DOHH2 (cell line): ENCODE results near the gene CEP85L.

ENCODE experiments used
- H3F3A ChIP-seq: fragments of 200-600 bp; sonication (generic), shearing (Covaris generic); 2 replicates; pipeline ENCODE4 v1.6.0; 2016; ENCODE audit warnings: antibody characterized with exemption, mild to moderate bottlenecking; ENCODE audit not compliant: control insufficient read depth, insufficient read depth
- H3K27ac ChIP-seq: fragments of 200-600 bp; sonication (generic); 2 replicates; pipeline ENCODE4 v1.5.1; 2014; ENCODE audit warnings: low read depth, mild to moderate bottlenecking, low read length, moderate library complexity
- H3K27me3 ChIP-seq: fragments of 200-600 bp; sonication (generic); 2 replicates; pipeline ENCODE4 v1.6.1; 2014; ENCODE audit warnings: mild to moderate bottlenecking, low read length, mixed read lengths; ENCODE audit not compliant: control insufficient read depth
- H3K36me3 ChIP-seq: fragments of 200-600 bp; sonication (generic); 2 replicates; pipeline ENCODE4 v1.6.1; 2014; ENCODE audit warnings: mild to moderate bottlenecking, low read length, moderate library complexity, mixed read lengths; ENCODE audit not compliant: control insufficient read depth
- H3K4me1 ChIP-seq: fragments of 200-600 bp; sonication (generic); 2 replicates; pipeline ENCODE4 v1.6.1; 2014; ENCODE audit warnings: mild to moderate bottlenecking, low read length, mixed read lengths; ENCODE audit not compliant: control insufficient read depth
- H3K4me2 ChIP-seq: fragments of 200-600 bp; sonication (generic); 2 replicates; pipeline ENCODE4 v1.6.0; 2014; ENCODE audit warnings: mild to moderate bottlenecking, low read length, moderate library complexity
- H3K4me3 ChIP-seq: fragments of 200-600 bp; sonication (generic); 2 replicates; pipeline ENCODE4 v1.5.1; 2014; ENCODE audit warnings: mild to moderate bottlenecking, low read length, mixed read lengths
- H3K79me2 ChIP-seq: fragments of 200-600 bp; sonication (generic); 2 replicates; pipeline ENCODE4 v1.6.1; 2014; ENCODE audit warnings: mild to moderate bottlenecking, low read length, mixed read lengths; ENCODE audit not compliant: control insufficient read depth
- H3K9me2 ChIP-seq: fragments of 200-600 bp; sonication (generic); replicated peaks from 2 replicates; pipeline ENCODE4 v1.6.1; 2014; ENCODE audit warnings: mild to moderate bottlenecking, low read length, mixed read lengths; ENCODE audit not compliant: control insufficient read depth
- H3K9me3 ChIP-seq: fragments of 200-600 bp; sonication (generic); 2 replicates; pipeline ENCODE4 v1.6.1; 2014; ENCODE audit warnings: antibody characterized with exemption, low read length, mixed read lengths; ENCODE audit not compliant: control insufficient read depth, insufficient read depth
- H4K20me1 ChIP-seq: fragments of 200-600 bp; sonication (generic); 2 replicates; pipeline ENCODE4 v1.6.0; 2014; ENCODE audit warnings: low read depth, mild to moderate bottlenecking, antibody characterized with exemption, low read length, moderate library complexity; ENCODE audit not compliant: control insufficient read depth, insufficient read depth
- EZH2phosphoT487 ChIP-seq: fragments of 200-600 bp; sonication (generic); IDR thresholded peaks from 2 replicates; pipeline ENCODE4 v1.6.1; 2017; ENCODE audit warnings: borderline replicate concordance, mild to moderate bottlenecking, antibody characterized with exemption, low read length, moderate library complexity, mixed read lengths
- TF ChIP-seq, protein P1 (sequence below): fragments of 200-600 bp; sonication (generic); IDR thresholded peaks from one replicate; pipeline ENCODE4 v1.5.1; 2014; ENCODE audit warnings: antibody characterized with exemption, mild to moderate bottlenecking, low read depth, low read length; ENCODE audit not compliant: poor library complexity, severe bottlenecking

CEP85L gene

DNA sequence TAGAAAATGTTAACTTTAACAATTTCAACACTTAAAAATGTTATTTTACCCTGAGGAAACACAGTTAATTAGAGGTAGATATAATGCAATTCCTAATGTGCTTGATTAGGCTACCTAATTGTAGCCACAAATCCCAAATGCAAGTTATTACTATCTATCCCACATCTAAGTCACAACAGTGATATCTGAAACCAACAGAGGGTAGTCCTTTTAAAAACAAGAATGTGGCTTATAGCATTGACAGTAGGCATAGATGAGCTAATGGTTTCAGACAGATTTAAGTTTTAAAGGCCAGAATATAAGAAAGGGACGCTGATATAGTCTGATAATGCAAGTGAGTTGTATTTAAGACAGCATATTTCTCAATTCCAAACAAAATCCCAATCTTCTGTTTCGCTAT, 80.3 kb downstream of the CEP85L start:
- Histone ChIP-seq H3K9me2 (no peaks in the 10 kb centered on the region), H3K27me3 (no peaks in the 10 kb centered on the region), H3K36me3 (peaks cover 6% of the 10 kb centered on the region; the same call in 1 of the 2 replicates), H3K27ac (no peak overlapping the region), H4K20me1 (no peaks in the 10 kb centered on the region), H3K9me3 (peaks cover 19% of the 10 kb centered on the region), H3F3A (no peaks in the 10 kb centered on the region), H3K4me1 (no peaks in the 10 kb centered on the region; the same call in 1 of the 2 replicates), H3K79me2 (no peaks in the 10 kb centered on the region), H3K4me3 (no peak overlapping the region), H3K4me2 (no peak overlapping the region)
- no peak for TF ChIP-seq EZH2phosphoT487
- TF ChIP-seq, protein P1, sequence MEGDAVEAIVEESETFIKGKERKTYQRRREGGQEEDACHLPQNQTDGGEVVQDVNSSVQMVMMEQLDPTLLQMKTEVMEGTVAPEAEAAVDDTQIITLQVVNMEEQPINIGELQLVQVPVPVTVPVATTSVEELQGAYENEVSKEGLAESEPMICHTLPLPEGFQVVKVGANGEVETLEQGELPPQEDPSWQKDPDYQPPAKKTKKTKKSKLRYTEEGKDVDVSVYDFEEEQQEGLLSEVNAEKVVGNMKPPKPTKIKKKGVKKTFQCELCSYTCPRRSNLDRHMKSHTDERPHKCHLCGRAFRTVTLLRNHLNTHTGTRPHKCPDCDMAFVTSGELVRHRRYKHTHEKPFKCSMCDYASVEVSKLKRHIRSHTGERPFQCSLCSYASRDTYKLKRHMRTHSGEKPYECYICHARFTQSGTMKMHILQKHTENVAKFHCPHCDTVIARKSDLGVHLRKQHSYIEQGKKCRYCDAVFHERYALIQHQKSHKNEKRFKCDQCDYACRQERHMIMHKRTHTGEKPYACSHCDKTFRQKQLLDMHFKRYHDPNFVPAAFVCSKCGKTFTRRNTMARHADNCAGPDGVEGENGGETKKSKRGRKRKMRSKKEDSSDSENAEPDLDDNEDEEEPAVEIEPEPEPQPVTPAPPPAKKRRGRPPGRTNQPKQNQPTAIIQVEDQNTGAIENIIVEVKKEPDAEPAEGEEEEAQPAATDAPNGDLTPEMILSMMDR = no peak

DNA sequence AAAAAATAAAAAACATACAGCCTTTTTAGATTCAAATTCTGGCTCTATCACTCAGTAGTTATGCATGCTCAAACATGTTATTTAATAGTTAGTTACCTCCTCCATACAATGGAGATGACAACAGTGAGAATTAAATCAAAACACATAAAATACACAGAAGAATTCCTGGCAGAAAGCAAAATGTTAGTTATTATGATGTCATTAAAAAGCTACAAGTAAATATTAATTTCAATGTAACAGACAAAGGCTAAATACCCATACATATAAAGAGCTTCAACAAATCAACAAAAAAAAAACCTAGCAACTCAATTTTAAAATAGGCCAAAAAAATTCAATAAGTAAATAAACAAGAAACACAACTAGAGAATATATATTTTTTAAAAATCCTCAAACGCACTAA, 81.9 kb downstream of the CEP85L start:
- H3K4me3 ChIP-seq = no peak overlapping the region
- H4K20me1 ChIP-seq = no peaks in the 10 kb centered on the region
- peaks cover 10% of the 10 kb centered on the region for H3K36me3 ChIP-seq
- H3K4me2 ChIP-seq = no peak overlapping the region
- no peaks in the 10 kb centered on the region for H3K79me2 ChIP-seq
- TF ChIP-seq EZH2phosphoT487 = no peak
- TF ChIP-seq, protein P1 = no peak
- no peak overlapping the region for H3K27ac ChIP-seq
- H3K9me3 ChIP-seq = peaks cover 7% of the 10 kb centered on the region; the same call in 1 of the 2 replicates
- H3K4me1 ChIP-seq = peaks cover 12% of the 10 kb centered on the region
- H3F3A ChIP-seq = no peaks in the 10 kb centered on the region
- no peaks in the 10 kb centered on the region for H3K27me3 ChIP-seq
- no peaks in the 10 kb centered on the region for H3K9me2 ChIP-seq

DNA sequence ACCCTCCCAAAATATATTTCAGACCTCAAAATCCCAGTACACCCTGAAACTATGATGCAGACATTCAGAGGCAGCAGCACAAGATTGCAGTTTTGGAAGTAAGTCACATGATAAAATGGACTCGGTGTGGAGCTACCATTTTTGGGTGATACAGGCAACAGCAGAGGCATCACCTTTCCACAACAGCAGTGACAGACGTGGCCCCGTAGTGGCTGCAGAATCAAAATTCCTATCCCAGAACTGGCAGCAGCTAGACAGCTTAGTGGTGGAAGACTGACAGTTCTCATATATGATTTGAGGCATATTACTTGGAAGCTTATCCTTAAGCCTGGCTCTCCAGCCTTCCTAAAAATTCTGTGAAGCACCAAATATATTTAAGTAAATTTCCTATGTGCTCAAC, 83.4 kb downstream of the CEP85L start:
- no peaks in the 10 kb centered on the region for H3F3A ChIP-seq
- no peaks in the 10 kb centered on the region for H4K20me1 ChIP-seq
- no peaks in the 10 kb centered on the region for H3K79me2 ChIP-seq
- H3K4me1 ChIP-seq = peaks cover 16% of the 10 kb centered on the region
- no peak for TF ChIP-seq EZH2phosphoT487
- TF ChIP-seq, protein P1 = no peak
- H3K27me3 ChIP-seq = no peaks in the 10 kb centered on the region
- no peaks in the 10 kb centered on the region for H3K9me2 ChIP-seq
- no peak overlapping the region for H3K27ac ChIP-seq
- H3K36me3 ChIP-seq = peaks cover 7% of the 10 kb centered on the region; the same call in 1 of the 2 replicates
- no peaks in the 10 kb centered on the region for H3K9me3 ChIP-seq
- no peak overlapping the region for H3K4me2 ChIP-seq
- H3K4me3 ChIP-seq = no peak overlapping the region
